ENCODE results near the gene OR10G4. TPM values are rescaled to one million over a fixed set of nuclear protein-coding genes. Genes with fewer than 3 reads are reported as not detected.

OR10G4 gene
- total RNA-seq, 1 donor from 2014 or later, result not detected

DNA sequence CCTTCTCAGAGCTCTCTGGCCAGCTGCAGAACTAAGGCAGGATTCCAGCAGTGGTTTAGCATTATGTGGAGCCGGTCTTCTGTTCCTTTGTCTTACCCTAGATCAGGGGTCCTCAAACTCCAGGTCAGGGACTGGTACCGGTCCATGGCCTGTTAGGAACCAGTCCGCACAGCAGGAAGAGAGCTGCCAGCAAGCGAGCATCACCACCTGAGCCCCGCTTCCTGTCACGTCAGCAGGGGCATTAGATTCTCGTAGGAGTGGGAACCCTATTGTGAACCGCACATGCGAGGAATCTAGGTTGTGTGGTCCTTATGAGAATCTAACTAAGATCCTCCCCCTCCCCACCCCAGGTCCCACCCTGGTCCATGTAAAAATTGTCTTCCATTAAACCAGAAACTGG is 26.8 kb downstream of the OR10G4 start:
- Histone ChIP-seq H3K4me1 (ENCODE audit: control insufficient read depth in 3 of 3, insufficient read depth in 3 of 3, low read length in 3 of 3) (no peaks in the 10 kb centered on the region), H3K9ac (ENCODE audit: low read depth in 1 of 3, low read length in 3 of 3) (no peak overlapping the region), H3K36me3 (ENCODE audit: control insufficient read depth in 3 of 3, insufficient read depth in 3 of 3, low read length in 3 of 3) (no peaks in the 10 kb centered on the region), H3K27me3 (ENCODE audit: control insufficient read depth in 3 of 3, insufficient read depth in 3 of 3, low read length in 3 of 3) (no peaks in the 10 kb centered on the region), H3K9me3 (ENCODE audit: control insufficient read depth in 3 of 3, low read length in 3 of 3) (no peaks in the 10 kb centered on the region), H3K4me3 (ENCODE audit: low read length in 3 of 3) (no peak overlapping the region), H3K27ac (ENCODE audit: low read depth, low read length) (no peak overlapping the region)

DNA sequence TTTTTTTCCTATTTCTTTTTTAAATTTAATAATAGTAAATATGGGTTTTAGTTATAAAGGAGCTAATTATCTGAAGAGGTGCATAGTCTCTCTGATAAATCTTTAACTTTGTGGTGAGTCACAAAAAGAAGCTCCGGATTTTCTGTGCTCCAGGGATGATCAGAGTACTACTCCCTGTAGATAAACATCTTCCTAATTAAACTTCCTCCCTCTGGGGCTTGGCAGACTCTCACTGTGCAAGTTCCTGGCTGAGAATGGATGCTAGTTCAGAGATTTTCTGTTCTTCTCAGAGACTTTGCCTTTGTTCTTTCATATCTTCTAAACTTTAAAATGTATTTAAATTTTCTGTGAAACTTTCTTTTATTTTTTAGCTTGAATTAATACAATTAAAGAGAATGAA is 28.5 kb downstream of the OR10G4 start, which contains the start of gene OR10G7:
OR10G7 (minus strand) TSS at position 72 of the 400 bp plus-strand sequence. CDS start 2,324 bp downstream, outside the sequence.
- H3K27me3 ChIP-seq (ENCODE audit: control insufficient read depth in 3 of 3, insufficient read depth in 3 of 3, low read length in 3 of 3), result no peaks in the 10 kb centered on the region
- no peaks in the 10 kb centered on the region for H3K36me3 ChIP-seq (ENCODE audit: control insufficient read depth in 3 of 3, insufficient read depth in 3 of 3, low read length in 3 of 3)
- no peak within 1 kb of the TSS for H3K4me3 ChIP-seq (ENCODE audit: low read length in 3 of 3)
- H3K4me1 ChIP-seq (ENCODE audit: control insufficient read depth in 3 of 3, insufficient read depth in 3 of 3, low read length in 3 of 3), result no peaks in the 10 kb centered on the region
- no peak within 1 kb of the TSS for H3K9ac ChIP-seq (ENCODE audit: low read depth in 1 of 3, low read length in 3 of 3)
- H3K9me3 ChIP-seq (ENCODE audit: control insufficient read depth in 3 of 3, low read length in 3 of 3), result no peaks in the 10 kb centered on the region
- H3K27ac ChIP-seq (ENCODE audit: low read depth, low read length), result no peak within 1 kb of the TSS

DNA sequence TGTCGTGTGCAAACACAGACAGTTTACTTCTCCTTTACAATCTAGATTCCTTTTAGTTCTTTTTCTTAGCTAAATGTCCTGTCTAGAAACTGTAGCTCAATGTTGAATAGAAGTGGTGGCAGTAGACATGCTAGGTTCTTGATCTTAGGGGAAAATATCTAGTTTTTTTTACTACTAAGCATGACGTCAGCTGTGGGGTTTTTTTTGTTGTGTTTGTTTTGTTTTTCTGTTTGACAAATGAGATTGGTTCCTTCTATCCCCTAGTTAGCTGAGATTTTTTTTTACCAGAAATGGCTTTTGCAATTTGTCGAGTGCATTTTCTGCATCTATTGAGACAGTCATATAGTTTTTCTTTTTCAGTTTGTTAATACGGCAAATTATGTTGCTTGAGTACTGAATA is 30.6 kb downstream of the OR10G4 start:
- Histone ChIP-seq H3K4me3 (ENCODE audit: low read length in 3 of 3) (no peak overlapping the region), H3K27me3 (ENCODE audit: control insufficient read depth in 3 of 3, insufficient read depth in 3 of 3, low read length in 3 of 3) (no peaks in the 10 kb centered on the region)

GRCh38 chr11:124050748-124051147 is 38.0 kb downstream of the OR10G4 start:
- no peaks in the 10 kb centered on the region for H3K27me3 ChIP-seq (ENCODE audit: control insufficient read depth in 3 of 3, insufficient read depth in 3 of 3, low read length in 3 of 3)
- no peaks in the 10 kb centered on the region for H3K36me3 ChIP-seq (ENCODE audit: control insufficient read depth in 3 of 3, insufficient read depth in 3 of 3, low read length in 3 of 3)
- H3K9me3 ChIP-seq (ENCODE audit: control insufficient read depth in 3 of 3, low read length in 3 of 3), result no peaks in the 10 kb centered on the region
- no peak overlapping the region for H3K9ac ChIP-seq (ENCODE audit: low read depth in 1 of 3, low read length in 3 of 3)
- no peaks in the 10 kb centered on the region for H3K4me1 ChIP-seq (ENCODE audit: control insufficient read depth in 3 of 3, insufficient read depth in 3 of 3, low read length in 3 of 3)
- no peak overlapping the region for H3K27ac ChIP-seq (ENCODE audit: low read depth, low read length)
- H3K4me3 ChIP-seq (ENCODE audit: low read length in 3 of 3), result no peak overlapping the region

More for the DNA sequence above, 30.6 kb downstream of the OR10G4 start:
- Histone ChIP-seq H3K27ac (ENCODE audit: low read depth, low read length) (no peak overlapping the region), H3K9ac (ENCODE audit: low read depth in 1 of 3, low read length in 3 of 3) (no peak overlapping the region), H3K4me1 (ENCODE audit: control insufficient read depth in 3 of 3, insufficient read depth in 3 of 3, low read length in 3 of 3) (no peaks in the 10 kb centered on the region), H3K36me3 (ENCODE audit: control insufficient read depth in 3 of 3, insufficient read depth in 3 of 3, low read length in 3 of 3) (no peaks in the 10 kb centered on the region), H3K9me3 (ENCODE audit: control insufficient read depth in 3 of 3, low read length in 3 of 3) (no peaks in the 10 kb centered on the region)

GRCh38 chr11:124052966-124053365 is 40.2 kb downstream of the OR10G4 start:
- no peaks in the 10 kb centered on the region for H3K4me1 ChIP-seq (ENCODE audit: control insufficient read depth in 3 of 3, insufficient read depth in 3 of 3, low read length in 3 of 3)
- H3K36me3 ChIP-seq (ENCODE audit: control insufficient read depth in 3 of 3, insufficient read depth in 3 of 3, low read length in 3 of 3), result no peaks in the 10 kb centered on the region
- H3K9ac ChIP-seq (ENCODE audit: low read depth in 1 of 3, low read length in 3 of 3), result no peak overlapping the region
- no peaks in the 10 kb centered on the region for H3K9me3 ChIP-seq (ENCODE audit: control insufficient read depth in 3 of 3, low read length in 3 of 3)
- H3K4me3 ChIP-seq (ENCODE audit: low read length in 3 of 3), result no peak overlapping the region
- no peak overlapping the region for H3K27ac ChIP-seq (ENCODE audit: low read depth, low read length)
- H3K27me3 ChIP-seq (ENCODE audit: control insufficient read depth in 3 of 3, insufficient read depth in 3 of 3, low read length in 3 of 3), result no peaks in the 10 kb centered on the region

Other genes with a start within 250 kb of the OR10G4 start
- not detected for gene OR6M1, start 206.6 kb upstream of the OR10G4 start, total RNA-seq
- gene TMEM225, start 127.3 kb upstream of the OR10G4 start, total RNA-seq, result not detected
- gene OR8D4, start 110.8 kb upstream of the OR10G4 start, total RNA-seq, result under 0.01 TPM
- 0.52 TPM for gene OR4D5, start 73.4 kb upstream of the OR10G4 start, total RNA-seq
- gene OR6T1, start 69.2 kb upstream of the OR10G4 start, total RNA-seq, result not detected
- gene OR10S1, start 35.2 kb upstream of the OR10G4 start, total RNA-seq, result not detected
- not detected for gene OR10G6, start 17.8 kb upstream of the OR10G4 start, total RNA-seq
- gene OR10G9, start 10.0 kb downstream of the OR10G4 start, total RNA-seq, result not detected
- gene OR10G8, start 13.8 kb downstream of the OR10G4 start, total RNA-seq, result not detected
- not detected for gene OR10G7, start 28.3 kb downstream of the OR10G4 start, total RNA-seq
- gene VWA5A, start 102.5 kb downstream of the OR10G4 start, total RNA-seq, result 89.8 TPM
- gene OR10D3, start 170.3 kb downstream of the OR10G4 start, total RNA-seq, result 0.52 TPM
- under 0.01 TPM for gene OR8G1, start 228.1 kb downstream of the OR10G4 start, total RNA-seq
- gene OR8G5, start 243.4 kb downstream of the OR10G4 start, total RNA-seq, result 0.52 TPM

Data from skeletal muscle tissue (tissue), 4 donors.